A204.1 (cell line): ENCODE measurements around the gene RBX1.
"Not testable (repeated sequence)": the region's sequence is repeated elsewhere in the genome, so short reads cannot be mapped to it uniquely, and the experiment has no call there.

Source experiments
- FAIRE-seq: peaks from 2 replicates; lab custom pipeline; 2012; peaks lifted over from hg19 to GRCh38; lab: Jason Lieb, UNC

The RBX1 gene

DNA sequence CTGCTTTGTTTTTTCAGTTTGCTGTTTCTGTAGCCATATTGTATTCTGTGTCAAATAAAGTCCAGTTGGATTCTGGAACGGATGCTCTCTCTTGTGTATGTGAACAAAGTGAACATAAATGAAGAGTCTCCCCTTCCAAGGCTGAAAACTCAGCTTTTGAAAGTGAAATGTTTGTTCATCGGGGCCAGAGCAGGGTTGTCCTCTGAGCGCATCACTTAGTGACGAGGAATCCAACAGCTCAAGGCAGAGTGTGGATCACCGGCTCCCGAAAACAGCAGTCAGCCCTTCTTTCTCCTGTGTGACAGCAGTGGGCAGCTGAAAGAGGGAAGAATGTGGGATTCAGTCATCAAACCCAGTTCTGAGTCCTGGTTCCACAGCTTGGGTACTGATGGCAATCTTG is 21.4 kb downstream of the RBX1 start:
- FAIRE-seq, result no peak

DNA sequence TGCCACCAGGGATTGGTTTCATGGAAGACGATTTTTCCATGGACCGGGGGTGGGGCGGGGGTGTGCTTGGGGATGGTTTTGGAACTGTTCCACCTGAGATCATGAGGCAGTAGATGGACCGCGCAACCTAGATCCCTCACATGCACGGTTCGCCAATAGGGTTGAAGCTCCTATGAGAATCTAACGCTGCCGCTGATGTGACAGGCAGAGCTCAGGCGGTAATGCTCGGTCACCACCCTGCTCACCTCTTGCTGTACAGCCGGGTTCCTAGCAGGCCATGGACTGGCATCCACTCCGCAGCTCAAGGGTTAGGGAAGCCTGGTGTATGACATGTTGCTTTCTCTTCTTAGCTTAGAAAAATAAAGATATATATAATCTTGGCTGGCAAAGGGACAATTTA is 22.0 kb downstream of the RBX1 start:
- FAIRE-seq, result no peak

DNA sequence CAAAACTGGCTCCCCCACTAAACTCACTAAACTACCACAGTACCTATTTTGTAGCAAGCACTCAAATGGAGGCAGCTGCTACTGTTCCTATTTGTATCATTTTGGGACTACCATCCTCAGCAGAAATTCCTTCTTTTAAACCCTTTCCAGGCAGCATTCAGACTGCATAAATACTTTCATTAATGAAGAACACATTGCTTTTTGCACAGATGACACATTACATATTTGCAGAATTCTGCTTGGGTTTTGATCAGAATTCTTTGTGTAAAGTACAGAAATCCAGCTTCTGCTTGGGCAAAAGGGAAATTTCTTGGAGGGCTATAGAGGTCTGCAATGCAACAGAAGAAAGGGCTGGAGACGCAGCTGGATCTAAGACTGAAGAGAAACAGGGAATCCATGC is 24.2 kb downstream of the RBX1 start:
- no peak for FAIRE-seq

DNA sequence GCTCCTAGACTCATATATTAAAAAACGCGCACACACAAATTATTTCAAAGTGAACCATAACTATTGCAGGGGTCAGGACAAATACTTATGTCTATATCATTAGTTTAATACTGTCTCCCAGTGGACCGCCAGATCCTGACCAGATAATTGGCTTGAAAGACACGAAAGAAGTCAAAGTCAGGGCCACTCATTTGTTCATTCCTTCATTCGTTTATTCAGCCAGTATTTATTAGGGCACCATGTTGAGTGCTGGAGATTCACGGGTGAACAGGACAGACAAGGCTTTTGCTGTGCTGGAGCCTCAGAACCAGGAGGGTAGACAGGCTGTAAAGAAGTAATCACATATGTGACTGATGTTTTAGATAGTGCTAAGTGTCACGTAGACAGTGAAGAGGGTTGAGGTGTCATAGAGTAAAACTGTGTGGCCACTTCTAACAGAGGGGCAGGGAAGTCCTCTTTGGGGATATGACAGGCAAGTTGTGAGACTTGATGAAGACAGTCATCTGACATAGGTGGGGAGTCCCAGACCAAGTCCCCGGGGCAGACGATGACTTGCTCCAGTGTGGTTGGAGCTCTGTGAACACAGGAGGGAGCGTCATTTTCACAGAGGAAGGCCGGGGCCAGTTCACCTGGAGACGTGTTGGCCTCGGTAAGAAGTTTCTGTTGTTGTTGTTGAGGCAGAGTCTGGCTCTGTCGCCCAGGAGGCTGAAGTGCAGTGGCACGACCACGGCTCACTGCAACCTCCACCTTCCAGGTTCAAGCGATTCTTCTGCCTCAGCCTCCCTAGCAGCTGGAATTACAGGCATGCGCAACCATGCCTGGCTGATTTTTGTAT is 25.9 kb downstream of the RBX1 start:
- no peak for FAIRE-seq

DNA sequence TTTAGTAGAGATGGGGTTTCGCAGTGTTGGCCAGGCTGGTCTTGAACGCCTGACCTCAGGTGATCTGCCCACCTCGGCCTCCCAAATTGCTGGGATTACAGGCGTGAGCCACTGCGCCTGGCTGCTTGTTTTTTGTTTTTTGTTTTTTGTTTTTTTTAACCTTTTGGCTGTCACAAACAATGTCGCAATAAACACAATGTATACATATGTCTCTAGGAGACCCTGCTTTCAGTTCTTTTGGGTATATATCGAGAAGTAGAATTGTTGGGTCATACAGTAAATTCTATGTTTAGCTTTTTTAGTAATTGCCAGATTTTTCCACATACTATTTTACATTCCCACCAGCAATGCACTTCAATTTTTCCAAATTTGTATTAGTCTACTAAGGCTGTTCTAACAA is 28.0 kb downstream of the RBX1 start:
- FAIRE-seq, result no peak

DNA sequence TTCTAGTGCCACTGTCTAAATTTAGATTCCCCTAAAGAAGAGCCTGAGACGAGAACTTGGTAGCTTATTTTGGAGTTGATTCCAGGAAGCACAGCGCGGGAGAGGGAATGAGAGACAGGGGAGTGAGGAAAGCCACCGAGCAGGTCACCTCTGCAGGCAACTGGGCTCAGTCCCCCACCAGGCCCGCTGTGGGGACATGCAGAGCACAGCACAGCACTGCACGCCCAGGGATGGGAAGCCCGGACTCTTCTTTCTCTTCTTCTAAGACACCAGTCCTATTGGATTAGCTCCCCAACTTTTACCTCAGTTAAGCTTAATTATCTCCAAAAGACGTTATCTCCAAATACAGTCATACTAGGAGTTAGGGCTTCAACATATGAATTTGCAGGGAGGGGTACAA is 28.7 kb downstream of the RBX1 start:
- FAIRE-seq, result no peak

DNA sequence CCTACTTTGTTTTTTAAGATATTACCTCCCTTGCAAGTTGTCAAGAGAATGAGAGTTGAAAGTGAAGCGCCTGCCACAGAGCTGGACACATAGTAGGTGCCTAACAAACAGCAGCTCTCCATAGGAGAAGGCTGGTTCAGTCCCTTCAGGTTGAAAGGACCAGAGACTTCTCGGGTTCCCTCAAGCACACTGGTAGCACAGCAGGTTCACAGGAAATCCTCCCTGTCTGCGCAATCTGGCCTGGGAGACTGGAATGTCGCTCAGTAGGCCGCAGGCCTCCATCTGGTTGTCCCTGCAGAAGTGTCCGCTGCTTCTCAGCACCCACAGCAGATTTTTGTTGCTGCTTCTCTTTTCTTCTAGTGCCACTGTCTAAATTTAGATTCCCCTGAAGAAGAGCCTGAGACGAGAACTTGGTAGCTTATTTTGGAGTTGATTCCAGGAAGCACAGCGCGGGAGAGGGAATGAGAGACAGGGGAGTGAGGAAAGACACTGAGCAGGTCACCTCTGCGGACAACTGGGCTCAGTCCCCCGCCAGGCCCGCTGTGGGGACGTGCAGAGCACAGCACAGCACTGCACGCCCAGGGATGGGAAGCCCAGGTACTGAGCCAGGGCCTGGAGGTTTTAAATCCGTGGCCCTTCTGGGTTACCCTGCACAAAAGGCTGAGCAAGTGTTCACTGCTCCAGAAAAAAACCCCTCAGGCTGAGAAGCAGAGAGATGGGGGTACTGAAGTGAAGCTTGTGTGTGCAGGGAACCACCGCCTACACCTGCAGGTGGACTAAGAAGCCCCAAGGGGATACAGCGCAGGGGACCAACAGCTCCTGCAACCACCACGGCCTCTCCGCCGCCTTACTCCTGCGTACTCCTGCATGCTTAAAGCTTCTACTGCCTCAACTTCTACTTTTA is 31.6 kb downstream of the RBX1 start:
- no peak for FAIRE-seq

DNA sequence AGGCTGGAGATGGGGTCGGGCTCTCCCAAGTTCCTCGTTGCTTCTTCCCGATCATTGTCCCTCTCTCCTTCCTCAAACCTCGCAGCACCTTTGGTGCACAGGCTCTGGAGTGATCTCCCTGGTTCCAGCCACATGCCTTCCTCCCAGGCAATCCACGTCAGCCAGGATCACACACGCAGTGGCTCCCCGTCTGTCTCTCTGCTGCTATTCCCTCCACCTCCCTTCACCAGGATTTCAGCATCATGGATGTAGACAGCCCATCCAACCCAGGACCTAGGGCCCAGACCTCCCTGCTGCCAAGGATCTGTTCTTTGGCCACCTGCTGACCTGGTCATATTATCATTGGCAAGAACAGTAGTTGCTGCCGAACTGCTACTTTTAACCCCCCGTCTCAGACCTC is 40.1 kb downstream of the RBX1 start:
- no peak for FAIRE-seq

DNA sequence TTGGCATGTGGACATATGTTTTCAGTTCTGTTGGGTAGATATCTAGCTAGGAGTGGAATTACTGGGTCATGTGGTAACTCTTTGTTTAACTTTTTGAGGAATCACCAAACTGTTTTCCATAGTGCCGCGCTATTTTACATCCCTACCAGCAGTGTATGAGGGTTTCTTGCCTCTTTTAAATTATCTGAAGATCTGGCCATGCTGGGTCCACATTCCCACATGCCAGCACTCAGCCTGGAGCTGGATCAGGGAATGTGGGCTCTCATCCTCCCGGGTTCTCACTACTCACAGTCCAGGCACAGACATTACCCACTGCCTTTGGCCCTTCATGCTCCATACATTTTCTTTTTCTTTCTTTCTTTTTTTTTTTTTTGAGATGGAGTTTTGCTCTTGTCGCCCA is 44.6 kb downstream of the RBX1 start:
- FAIRE-seq, result no peak

DNA sequence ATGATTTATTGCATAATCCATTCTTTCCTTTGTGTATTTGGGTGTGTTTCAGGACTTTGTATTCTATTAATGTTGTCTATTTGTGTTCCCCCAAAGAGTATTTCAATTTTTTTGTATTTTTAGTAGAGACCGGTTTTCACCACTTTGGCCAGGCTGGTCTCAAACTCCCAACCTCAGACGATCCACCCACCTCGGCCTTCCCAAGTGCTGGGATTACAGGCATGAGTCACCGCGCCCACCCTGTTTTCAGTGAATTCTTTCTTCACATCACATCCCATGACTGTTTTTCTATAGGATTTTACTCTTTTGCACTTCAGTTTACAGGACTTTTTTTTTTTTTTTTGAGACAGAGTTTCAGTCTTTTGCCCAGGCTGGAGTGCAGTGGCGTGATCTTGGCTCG is 46.3 kb downstream of the RBX1 start:
- no peak for FAIRE-seq

DNA sequence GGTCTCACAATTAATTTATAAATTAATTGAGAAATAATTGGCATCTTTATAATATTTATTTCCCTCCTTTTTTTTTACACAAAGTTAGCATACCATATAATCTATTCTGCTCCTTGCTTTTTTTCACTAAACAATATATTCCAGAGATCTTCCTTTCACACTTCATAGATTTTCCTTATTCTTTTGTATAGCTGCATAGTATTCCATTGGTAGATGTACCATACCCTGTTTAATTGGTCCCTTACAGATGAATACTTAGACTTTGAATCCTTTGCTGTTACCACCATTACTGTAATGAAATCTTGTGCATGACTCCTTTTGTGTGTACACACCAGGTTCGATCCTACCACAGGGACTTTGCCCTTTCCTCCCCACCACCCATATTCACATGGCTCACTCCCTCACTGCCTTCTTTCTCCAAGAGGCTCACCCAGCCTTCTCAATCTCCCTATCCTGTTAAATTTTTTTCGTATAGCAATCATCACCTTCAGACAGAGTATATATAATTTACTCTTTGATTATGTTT is 48.9 kb downstream of the RBX1 start:
- no peak for FAIRE-seq

DNA sequence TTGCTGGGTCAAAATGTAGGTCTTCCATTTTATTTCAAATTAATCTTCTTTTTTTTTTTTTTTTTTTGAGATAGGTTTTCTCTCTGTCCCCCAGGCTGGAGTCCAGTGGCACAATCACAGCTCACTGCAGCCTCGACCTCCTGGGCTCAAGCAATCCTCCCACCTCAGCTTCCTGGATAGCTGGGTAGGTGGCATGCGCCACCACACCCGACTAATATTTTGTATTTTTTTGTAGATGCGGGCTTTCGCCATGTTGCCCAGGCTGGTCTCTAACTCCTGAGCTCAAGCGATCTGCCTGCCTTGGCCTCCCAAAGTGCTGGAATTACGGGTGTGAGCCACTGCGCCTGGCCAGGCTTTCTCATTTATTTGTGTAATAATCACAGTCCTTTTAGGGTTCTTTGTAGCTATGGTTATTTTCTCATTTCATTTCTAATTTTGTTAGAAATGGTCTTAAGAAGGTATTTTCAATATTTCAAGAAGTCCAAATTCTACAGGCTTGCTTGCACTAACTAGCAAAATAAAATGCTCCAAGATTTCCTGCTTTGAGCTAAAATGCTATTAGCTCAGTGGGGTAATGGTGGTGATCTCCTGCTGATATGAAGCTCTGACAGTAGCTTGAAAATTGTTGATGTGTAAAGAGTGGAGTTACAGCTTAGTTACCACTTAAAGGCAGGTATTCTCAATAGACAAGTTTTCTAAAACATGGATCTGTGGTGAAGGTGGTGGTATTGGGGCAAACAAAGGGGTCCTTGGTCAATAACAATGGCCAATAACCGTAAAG is 50.0 kb downstream of the RBX1 start:
- no peak for FAIRE-seq

DNA sequence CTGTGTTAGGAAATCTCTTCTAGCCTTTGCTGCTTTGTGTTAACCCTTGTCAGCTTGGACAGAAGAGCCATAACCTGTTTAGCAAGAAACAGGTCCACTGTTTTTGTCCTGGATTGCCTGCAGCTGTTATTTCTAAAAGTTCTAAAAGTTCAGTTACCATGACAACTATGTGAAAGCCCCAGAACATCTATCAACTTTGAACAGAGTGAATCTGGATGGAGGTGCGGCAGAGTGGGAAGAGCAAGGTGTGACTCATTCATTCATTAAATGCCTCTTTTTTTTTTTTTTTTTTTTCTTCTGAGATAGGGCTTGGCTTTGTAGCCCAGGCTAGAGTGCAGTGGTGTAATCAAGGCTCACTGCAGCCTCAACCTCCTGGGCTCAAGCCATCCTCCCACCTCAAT is 50.5 kb downstream of the RBX1 start:
- FAIRE-seq, result no peak

DNA sequence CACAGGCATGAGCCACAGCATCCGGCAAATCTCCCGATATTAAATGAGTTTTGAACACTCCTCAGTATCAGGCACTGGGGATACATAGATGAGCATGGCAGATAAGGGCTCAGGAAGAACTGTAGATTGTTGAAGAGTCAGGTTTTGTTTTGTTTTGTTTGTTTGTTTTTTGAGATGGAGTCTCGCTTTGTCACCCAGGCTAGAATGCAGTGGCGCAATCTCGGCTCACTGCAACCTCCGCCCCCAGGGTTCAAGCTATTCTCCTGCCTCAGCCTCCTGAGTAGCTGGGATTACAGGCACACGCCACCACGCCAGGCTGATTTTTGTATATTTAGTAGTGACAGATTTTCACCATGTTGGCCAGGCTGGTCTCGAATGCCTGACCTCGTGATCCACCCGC is 51.2 kb downstream of the RBX1 start:
- FAIRE-seq, result not testable (repeated sequence)

DNA sequence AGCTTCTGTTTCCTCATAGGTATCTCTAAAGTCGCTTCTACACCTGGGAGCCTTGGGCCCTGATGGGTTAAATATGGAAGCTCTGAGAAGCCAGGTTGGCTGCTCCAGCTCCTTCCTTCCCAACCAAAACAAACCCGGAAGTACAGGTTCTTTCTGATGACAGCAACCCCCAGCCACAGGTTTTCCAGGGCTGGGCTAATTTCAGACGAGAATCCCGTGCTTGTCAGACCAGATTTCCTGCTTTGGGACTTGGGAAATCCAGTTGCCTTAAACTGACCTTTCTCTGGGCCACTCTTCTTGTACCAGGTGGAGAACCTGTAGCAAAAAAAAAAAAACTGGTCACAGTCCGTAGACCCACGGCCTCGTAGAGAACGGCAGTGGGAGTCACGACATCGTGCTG is 51.9 kb downstream of the RBX1 start:
- no peak for FAIRE-seq

DNA sequence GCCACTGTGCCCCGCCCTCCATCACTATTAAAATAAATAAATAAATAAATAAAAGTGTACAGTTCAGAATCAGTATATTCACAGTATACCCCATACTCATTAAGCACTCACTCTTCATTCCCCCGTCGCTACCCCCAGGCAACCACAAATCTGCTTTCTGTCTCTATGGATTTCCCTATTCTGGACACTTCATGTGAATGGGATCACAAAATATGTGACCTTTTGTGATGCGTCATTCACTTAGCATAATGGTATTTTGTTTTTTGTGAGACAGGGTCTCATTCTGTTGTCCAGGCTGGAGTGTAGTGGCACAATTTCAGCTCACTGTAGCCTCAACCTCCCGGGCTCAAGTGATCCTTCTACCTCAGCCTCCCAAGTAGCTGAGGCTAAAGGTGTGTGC is 52.8 kb downstream of the RBX1 start:
- no peak for FAIRE-seq

DNA sequence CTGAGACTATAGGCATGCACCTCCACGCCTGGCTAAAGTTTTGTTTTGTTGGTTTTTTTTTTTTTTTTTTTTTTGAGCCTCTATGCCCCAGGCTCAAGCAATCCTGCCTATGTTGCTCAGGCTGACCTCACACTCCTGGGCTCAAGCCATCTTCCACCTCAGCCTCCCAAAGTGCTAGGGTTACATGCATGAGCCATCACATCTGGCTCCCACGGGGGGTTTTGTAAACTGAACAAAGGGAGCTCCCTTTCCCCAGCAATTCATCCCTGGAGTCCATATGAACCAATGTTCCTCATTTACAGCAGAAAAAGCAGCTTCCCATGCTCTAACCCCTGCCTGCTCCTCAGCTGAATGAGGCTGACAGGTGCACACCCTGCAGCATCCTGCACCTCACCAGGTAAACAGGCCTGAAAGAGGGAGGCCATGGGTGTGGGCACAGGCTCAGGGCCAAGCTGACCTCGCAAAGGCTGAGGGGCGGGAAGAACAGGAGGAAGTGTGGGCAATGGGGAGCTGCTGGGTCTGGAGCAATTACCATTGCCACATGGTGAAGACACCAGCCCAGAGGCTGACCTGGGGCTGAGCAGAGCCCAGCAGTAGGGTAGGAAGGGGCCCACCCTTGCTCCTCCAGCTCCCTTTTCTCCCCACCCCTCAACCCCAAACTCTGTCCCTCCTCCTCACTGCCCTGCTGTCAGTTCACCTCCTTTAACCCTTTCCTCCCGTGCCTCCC is 58.2 kb downstream of the RBX1 start:
- no peak for FAIRE-seq

DNA sequence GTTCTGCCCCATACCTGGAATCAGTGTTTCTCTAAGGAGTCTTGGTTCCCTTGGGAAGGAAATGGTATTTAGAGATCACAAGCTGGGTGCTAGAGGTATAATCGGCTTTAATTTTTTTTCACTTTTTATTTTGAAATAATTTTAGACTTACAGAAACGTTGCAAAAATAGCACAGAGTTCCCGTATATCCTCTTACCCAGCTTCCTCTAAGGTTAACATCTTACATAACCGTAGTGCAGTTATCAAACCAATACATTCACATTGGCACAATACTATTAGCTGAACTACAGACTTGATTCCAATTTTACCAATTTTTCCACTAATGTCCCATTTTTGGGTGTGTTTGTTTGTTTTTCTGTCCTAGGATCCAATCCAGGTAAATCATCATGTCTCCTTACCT is 63.8 kb downstream of the RBX1 start:
- FAIRE-seq, result no peak

DNA sequence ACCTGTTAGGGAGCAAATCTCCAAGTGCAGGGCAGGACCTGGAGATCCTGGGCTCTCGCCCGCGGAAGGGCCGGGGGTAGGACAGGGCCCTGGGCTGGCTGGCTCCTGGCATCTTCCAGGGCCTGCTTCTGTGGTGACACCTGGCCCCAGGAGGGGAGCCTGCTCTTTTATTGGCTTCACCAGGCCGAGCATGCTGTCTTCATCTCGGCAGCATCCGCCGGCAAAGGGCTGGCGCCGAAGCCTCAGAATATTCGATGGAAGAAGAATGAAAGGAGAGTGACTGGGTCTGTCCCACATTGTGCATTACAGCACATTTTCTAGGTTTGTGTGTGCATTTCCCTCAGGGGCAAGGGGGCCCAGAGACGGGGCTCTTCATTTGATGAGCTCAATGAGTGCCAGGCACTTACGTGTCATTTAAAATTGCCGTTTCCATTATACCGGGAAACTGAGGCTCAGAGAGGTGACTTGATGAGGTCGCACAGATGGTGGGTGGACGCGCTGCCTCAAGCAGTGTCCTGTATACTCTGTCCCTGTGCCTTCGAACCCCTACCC is 70.0 kb downstream of the RBX1 start:
- FAIRE-seq, result no peak

DNA sequence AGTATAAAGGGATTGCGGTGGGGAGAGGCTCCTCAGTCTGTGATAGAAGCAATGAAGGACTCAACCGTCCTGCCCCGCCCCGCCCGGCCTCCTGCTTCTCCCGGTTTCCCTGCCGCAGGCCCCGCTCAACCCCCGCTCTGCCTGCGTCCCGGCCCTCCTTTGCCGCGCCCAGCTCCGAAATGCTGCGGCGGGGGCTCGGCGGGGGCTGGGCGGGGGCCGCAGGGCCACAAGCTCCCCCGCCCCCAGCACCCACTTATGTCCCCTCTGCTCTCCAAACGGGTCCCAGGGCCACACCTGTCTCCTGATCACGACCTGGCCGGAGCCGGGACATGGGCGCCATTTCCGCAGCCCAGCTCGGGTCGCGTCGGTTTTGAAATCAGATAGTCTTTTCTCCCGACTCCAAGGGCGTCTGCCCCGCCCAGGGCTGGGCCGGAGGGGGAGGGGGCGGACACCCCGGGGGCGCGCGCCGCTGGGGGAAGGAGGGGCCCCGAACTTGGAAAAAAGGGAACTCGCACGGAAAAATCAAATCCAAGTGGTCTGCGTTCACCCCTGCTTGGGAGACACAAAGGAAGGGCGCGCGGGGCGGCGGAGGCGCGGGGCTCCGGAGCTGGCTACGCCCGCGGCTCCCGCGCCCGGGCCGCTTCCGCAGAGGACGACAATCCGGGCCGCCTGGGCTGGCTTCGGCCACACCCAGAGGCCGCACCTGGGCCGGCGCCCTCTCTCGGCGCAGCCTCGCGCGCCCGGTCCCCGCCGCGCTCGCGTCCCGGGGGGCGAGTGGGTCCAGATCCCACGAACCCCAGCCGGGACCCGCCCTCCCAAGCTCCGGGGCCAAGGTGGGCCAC is 70.7 kb downstream of the RBX1 start:
- FAIRE-seq, result no peak
